Stimulated activated CD8-positive, alpha-beta memory T cell treated with anti-CD3 and anti-CD28 coated beads, Interleukin-12 subunit alpha, Interleukin-12 subunit beta, amount 100 ng/mL, for 24 hours (primary cell): ENCODE data around the gene HSP90AA1.
A peak's percentile ranks its signal among the peaks of the same experiment; 100 is the strongest.
"Not testable (repeated sequence)": the region's sequence is repeated elsewhere in the genome, so short reads cannot be mapped to it uniquely, and the experiment has no call there.

Experiments
- DNase-seq: peaks from one replicate; pipeline ENCODE4 v3.0.0-alpha.2; 2020; ENCODE audit errors: extremely low read depth

The HSP90AA1 gene

DNA sequence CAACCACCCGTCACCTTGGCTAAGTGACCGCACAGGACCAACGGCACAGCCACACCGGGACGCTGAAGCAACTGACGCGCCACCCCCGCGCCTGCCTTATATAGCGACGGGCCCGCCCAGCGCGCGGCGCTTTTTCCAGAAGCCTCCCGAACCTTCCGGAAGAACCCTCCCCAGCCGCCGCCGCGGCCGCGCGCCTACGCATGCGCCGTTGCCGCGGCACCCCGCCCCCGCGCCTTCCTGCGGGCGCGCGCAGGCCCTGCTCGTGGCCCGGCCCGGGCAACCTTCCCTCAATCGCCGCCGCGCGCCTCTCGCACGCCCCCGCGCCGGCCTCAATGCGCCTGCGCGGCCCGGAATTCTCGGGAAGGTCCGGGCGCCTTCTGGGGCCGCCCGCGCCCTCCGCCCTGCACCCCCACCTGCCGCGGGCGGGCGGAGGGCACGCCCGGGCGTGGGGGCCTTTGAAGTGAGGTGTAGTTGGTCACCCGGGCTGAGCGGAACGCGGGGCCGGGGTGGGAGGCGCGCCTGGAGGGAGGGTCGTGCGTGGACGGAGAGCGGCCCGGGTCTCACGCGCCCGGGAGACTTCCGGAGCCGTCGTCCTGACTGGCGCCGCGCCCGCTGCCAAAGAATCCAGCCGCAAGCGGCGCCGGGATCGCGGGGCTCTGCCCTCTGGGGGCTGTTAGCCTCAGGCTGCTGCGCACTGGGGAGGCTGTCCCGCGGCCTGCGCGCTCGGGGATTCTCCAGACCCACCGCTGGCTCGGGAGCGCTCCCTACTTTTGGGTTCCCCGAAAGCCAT lies at the start of gene HSP90AA1:
HSP90AA1 (minus strand) TSS at position 73 of the 790 bp plus-strand sequence. CDS start 666 bp downstream, outside the sequence.
- peak; percentile 91 for DNase-seq

DNA sequence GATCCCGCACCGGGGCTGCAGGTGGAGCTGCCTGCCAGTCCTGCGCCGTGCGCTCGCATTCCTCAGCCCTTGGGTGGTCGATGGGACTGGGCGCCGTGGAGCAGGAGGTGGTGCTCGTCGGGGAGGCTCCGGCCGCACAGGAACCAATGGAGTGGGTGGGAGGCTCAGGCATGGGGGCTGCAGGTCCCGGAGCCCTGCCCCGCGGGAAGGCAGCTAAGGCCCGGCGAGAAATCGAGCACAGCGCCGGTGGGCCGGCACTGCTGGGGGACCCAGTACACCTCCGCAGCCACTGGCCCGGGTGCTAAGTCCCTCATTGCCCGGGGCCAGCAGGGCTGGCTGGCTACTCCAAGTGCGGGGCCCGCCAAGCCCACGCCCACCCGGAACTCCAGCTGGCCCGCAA lies 48.6 kb upstream of the HSP90AA1 start:
- not testable (repeated sequence) for DNase-seq

DNA sequence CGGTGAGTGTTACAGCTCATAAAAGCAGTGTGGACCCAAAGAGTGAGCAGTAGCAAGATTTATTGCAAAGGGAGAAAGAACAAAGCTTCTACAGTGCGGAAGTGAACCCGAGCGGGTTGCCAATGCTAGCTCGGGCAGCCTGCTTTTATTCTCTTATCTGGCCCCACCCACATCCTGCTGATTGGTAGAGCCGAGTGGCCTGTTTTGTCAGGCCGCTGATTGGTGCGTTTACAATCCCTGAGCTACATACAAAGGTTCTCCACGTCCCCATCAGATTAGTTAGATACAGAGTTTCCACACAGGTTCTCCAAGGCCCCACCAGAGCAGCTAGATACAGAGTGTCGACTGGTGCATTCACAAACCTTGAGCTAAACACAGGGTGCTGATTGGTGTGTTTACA lies 47.9 kb upstream of the HSP90AA1 start:
- not testable (repeated sequence) for DNase-seq

DNA sequence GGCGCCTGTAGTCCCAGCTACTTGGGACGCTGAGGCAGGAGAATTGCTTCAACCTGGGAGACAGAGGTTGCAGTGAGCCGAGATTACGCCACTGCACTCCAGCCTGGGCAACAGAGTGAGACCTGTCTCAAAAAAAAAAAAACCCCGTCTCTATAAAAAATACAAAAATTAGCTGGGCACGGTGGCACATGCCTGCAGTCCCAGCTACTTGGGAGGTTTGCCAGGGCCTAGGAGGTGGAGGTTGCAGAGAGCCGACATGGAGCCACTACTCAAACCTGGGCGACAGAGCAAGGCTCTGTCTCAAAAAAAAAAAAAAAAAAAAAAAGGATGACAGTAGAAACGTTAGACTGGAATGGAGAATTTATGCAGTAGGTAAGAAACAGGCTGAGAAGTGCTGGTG lies 47.2 kb upstream of the HSP90AA1 start:
- not testable (repeated sequence) for DNase-seq

DNA sequence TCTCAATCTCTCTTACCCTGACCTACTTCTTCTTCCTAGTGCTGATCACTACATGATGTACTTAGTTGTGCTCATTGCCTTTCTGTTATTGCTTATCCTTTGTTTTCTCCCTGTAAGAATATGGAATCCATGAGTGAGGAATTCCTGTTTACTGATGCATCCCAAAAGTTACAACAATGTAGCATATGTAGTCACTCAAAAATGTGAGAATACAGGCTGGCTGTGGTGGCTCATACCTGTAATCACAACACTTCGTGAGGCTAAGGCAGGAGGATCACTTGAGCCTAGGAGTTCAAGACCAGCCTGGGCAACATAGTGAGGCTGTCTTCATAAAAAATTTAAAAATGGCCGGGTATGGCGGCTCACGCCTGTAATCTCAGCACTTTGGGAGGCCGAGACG lies 44.9 kb upstream of the HSP90AA1 start:
- DNase-seq, result no peak

DNA sequence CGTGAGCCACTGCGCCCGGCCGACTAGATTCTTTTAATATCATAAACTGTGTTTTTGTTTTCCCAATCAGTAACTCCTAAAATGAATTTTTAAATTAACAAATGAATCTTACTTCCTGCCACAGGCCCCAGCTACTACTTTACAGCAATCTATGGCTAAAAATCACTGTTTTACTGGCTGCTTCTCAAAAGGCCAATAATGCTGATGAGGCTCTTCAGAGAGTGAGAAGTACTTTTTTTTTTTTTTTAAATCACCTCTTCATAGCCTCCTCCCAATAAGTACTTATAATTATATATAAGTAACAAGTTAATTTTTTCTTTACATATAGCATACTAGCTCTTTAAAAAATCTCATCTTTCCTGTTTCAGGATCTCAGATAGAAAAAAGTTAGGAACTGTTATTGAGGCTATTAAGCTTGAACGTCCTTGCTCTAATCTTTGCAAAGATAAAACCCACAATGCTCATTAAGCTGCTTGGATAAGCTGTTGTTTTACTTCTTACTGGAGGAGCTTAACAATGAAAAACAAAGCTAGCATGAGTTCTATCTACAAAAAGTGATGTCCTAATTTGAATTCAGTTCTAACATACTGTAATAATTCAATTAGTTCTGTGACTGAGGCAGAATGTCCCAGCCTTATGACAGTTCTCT lies 40.1 kb upstream of the HSP90AA1 start:
- no peak for DNase-seq

DNA sequence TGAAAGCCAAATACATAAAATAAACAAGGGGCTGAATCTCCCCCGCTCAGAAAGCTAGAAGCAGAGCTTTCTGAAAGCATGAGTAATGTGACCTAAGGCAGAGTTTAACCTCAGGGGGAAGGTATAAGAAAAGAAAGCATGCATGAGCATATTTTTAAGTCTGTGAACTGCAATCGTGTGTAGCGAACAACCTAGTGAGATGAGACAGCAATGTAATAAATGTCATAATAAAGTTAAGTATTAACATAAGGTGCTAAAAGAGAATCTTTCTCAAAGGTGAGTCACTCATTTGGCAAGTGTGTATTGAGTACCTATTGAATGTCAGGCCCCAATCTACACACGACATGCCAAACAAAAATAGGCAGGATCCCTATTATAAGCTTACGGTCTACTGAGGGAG lies 38.7 kb upstream of the HSP90AA1 start:
- no peak for DNase-seq

DNA sequence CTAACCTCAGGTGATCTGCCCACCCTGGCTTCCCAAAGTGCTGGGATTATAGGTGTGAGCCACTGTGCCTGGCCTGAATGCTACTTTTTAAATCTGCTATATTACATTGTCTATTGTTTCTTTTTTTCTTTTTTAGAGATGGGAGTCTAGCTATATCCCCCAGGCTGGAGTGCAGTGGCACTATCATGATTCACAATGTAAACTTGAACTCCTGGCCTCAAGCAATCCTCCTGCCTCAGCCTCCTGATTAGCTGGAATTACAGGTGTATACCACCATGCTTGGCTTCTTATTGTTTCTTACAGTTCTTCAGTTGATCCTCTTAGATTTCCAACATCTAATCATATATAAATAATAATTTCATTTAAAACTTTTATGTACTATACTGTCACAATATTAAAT lies 37.6 kb upstream of the HSP90AA1 start:
- DNase-seq, result no peak

DNA sequence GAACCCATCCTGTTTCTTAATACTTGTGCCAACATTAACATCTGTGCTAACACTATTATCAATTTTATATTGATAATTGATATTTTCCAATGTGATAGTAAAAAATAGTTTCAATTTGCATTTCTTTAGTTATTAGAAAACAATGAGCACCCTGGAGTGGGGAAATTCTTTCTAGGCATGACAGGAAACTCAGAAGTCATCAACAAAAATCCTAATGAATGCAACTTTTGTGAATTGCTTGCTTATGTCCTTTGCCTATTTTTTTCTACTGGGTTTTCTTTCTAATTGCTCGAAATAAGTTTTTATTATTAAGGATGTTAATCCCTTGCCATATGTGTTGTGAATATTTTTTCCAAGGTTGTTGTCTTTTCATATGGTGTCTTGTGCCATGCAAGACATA lies 34.7 kb upstream of the HSP90AA1 start:
- no peak for DNase-seq

DNA sequence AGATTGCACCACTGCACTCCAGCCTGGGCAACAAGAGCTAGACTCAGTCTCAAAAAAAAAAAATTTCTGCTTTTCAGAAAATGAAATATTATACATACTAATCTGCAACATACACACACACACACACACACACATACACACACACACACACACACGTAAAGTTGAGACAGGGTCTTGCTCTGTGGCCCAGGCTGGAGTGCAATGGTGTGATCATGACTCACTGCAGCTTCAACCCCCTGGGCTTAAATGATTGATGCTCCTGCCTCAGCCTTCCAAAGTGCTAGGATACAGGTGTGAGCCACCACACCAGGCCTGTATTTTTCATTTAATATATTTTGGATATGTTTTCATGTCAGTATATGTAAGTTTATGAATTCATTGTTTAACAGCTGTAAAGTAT lies 34.0 kb upstream of the HSP90AA1 start:
- DNase-seq, result no peak

DNA sequence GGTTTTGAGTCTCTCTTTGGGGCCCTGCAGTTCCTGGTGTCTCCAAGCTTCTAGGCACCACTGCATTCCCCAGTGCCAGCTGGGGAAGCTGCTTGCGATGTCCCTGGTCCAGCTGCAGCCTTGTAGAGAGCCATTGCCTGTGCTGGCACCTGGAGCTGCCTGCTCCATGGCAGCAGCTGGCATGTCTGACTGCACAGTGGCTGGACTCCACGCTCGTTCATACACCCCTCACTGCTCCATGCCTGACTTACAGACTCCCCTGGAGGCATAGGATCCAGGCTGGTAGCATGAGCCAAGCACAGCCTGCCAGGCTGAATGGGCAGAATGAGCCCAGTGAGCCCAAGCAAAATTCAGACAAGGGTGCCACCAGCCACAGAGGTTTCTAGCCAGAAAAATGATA lies 31.0 kb upstream of the HSP90AA1 start:
- DNase-seq, result no peak

DNA sequence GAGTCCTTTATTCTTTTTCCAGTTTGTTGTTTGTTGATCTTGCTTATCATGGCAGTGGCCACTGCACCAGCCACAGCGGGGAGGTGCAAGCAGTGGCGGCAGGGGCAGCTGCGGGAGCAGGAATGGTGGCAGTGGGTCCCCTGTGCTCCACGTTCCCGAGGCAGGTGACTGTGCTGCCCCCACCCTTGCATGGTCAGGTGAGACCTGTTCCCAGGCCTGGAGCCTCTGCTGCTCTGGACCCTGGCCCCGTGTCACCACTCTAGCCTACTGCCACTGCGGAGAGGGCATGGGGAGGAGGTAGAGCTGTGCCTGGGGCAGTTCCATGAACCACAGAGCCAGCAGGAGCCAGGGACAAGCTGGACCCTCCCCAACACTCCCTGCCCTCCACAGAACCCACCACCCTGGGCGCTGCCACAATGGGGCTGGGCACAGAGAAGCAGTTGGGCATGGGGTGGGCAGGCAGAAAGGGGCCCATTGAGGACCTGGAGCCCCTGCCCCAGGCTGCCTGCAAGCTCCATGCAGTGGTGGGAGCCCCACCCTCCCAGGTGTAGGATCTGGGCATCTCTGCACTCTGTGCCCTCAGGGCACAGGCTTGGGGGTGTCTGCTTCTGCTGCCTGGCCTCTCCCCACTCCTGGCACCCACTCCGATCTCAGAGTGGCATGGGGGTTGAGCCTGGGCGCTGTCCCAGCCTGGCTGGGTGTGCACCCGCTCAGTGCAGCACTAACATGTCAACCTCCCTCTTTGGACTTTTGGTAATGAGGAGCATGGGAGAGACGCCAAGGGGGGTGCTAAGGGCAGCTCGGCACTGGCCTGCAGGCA lies 29.7 kb upstream of the HSP90AA1 start:
- DNase-seq, result no peak

DNA sequence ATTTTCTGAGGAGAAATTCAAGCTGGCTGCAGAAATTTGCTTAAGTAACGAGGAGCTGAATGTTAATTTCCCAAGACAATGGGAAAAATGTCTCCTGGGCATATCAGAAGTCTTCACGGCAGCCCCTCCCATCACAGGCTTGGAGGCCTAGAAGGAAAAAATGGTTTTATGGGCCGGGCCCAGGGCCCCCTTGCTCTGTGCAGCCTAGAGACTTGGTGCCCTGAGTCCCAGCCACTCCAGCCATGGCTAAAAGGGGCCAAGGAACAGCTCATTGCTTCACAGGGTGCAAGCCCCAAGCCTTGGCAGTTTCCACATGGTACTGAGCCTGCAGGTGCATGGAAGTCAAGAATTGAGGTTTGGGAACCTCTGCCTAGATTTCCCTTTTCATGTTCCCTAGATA lies 24.3 kb upstream of the HSP90AA1 start:
- DNase-seq, result no peak

DNA sequence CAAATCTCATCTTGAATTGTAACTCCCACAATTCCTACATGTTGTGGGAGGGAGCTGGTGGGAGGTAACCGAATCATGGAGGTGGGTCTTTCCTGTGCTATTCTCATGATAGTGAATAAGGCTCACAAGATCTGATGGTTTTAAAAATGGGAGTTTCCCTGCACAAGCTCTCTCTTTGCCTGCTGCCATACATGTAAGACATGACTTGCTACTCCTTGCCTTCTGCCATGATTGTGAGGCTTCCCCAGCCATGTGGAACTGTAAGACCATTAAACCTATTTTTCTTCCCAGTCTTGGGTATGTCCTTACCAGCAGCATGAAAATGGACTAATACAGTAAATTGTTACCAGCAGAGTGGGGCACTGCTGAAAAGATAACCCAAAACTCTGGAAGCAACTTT lies 22.5 kb upstream of the HSP90AA1 start:
- not testable (repeated sequence) for DNase-seq

DNA sequence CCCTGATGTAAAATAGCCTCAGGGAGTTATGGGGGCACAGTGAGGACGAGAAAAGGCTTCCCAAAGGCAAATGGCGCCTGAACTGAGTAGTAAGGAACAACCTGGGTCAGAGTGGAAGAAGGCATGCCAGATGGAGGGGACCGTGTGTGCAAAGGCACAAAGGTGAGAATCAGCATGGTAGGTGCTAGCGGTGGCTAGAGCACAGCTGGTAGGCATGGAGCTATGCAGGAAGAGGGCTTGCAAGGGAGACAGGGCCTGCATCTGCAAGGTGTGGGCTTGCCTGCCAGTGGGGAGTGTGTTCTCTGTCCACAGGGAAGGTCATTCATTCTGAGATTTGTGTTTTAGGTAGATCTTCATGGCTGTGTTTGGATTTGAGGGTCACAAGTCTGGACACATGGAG lies 18.5 kb upstream of the HSP90AA1 start:
- DNase-seq, result no peak

DNA sequence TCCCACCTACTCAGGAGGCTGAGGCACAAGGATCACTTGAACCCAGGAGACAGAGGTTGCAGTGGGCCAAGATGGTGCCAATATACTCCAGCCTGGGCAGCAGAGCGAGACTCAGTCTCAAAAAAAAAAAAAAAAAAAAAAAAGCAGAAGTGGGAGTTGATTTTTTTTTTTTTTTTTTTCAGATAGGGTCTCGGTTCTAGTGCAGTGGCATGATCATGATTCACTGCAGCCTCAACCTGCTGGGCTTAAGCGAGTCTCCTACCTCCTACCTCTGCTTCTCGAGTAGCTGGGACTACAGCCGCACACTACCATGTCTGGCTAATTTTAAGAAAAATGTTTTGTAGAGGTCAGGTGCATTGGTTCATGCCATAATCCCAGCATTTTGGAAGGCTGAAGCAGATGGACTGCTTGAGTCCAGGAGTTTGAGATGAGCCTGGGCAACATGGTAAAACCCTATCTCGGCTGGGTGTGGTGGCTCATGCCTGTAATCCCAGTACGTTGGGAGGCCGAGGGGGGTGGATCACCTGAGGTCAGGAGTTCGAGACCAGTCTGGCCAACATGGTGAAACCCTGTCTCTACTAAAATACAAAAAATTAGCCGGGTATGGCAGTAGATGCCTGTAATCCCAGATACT lies 16.3 kb upstream of the HSP90AA1 start:
- DNase-seq, result no peak

DNA sequence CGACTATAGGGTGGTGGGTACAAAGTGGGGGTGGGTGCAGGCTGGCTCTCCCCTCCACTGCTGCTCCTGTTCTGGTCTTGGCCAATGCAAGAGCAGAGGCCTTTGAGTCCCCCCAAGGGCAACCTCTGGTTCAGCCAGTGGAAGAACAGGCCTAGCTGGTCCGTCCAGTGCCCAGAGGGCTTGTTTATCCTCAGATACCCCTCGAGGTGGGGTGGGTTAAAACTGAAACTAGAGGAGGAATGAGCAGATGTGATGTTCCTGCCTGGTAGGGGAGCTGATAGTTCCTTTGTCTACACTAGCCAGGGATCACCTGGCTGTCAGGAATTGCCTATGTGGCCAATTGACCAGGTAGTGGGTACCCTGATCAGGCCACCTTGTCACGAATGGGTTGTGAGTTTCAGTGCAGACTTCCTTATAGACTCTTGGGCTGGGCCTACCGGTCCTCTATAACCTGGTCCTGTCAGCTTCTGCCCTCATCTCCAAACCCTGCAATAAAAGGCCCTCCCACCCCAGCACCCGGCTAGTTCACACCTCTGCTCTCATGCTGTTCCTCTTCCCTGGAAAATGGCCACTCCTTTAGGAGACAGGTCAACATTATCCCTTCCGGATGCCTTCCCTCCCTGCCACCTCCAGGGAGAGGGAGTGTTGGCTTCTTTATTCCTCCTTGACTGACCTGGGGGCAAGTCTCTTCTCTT lies 10.7 kb upstream of the HSP90AA1 start:
- DNase-seq, result no peak

DNA sequence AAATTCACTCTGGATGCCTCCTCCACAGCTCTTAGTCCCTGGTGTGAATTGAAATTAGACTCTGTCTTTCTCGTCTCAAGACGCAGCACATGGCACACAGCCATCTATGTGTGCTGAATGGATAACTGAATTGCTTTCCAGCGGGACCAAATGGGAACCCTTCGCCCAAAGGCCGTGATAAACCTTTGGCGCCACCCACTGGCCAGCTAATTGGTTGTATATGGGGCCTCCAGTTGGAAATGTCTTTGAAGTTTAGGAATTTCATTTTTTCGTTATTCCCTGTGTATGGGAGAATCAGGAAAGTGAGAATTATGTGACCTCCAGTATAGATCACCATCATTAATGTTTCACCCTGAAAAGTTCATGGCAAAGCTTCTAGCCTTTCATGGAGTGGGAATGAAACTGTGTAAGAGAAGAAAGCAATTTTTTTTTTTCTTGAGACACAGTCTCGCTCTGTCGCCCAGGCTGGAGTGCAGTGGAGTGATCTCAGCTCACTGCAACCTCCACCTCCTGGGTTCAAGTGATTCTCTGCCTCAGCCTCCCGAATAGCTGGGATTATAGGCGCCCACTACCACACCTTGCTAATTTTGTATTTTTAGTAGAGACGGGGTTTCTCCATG lies 9.8 kb upstream of the HSP90AA1 start:
- DNase-seq, result peak; percentile 23

DNA sequence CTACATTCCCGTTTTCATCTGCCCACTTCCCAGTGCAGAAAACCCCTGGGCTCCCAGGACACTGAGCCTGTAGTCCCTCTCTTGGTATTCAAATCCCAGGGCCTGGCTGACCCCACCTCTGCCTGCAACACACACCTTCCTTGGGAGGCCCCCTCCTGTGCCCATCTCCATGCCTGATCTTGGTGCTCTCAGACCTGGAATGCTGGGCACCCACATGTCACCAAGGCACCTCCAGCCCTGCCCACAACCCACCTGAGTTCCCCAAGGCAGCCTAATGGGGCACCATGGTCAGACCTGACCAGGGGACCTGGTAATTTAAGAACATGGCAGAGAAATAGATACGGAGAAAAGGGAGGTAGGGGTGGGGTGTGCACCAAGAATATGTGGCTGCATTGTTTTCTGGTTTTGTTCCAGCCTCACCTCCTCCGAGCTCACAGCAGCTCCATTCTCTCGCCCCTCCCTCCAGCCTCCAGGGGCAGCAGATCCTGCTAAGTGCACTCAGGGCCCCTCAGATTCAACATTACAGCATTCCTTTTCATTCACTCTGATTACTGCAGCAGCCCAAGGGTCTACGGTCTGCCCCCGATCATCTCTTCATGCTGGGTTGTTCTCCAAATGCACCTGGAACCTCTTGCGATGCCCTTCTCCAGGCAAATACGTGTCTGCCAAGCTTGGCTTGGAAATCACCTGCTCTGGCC lies 9.2 kb upstream of the HSP90AA1 start:
- DNase-seq, result no peak

DNA sequence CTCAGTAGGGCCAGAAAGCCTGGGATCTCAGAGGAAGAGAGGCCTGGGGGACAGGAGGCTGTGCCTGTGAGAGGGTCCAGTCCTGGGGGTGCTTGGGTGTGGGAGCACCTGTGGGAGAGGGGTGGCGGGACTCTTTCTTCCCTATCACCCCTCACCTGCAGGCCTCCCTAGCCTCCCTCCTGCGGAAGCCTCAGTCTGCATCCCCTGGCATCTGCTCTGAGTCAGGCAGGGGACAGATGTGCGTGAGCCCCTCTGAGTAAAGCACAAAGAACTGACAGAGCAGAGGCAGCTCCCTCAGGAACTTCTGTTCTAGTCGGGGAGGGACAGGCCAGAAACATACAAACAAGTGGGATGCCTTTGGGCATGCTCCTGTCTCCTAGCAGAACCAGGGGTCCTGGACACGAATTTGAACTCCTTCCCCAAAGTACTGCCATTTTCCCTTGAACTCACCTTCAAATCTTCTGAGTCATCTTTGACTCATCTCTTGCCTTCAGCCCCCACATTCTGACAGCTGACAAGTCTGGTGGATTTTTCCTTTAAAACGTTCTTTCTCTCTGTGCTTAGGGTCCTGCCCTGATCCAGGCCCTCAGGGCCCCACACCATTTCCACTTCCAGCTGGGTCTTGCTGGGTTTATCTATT lies 8.5 kb upstream of the HSP90AA1 start:
- no peak for DNase-seq
